COLO668 (cell line): Measurements from ENCODE around the gene ING3.
A peak's percentile ranks its signal among the peaks of the same experiment; 100 is the strongest.

Experiments used
- DNase-seq: peaks from one replicate; lab custom pipeline; 2025; ENCODE audit not compliant: unreplicated experiment; lab: John Stamatoyannopoulos, UW

The ING3 gene

DNA sequence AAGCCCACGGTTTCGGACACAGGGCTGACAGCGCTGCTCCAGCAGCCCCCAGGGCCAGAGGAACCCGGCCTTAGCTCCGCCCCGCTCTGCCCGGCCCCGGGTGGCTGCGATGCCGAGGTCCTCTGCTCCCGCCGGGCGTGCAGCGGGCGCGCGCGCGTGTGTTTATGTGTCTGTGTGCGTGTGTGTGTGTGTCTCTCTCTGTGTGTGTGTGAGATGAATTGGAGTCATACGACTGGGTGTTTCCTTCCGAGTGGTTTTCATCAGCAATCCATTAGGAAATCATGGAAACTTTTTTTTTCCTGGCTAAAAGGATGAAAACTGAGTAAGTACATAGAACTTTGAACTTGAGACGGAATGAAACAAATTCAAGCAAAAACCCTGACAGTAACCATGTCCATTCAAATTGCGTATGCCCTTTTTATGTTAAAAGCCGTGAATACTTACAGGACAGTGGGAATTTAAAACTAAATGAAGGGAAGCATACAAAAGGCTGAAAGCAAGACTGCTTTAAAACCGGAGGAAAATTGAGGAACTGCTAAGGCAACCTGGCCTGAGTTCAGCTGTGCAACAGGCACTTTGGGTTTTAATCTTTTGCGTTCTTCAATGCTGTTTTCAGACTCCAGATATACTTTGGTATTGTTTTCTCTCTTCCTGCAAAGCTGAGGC, 38.1 kb downstream of the ING3 start, which contains the start of gene CPED1:
Gene CPED1 (plus strand): TSS at position 121 of the 666 bp plus-strand sequence. CDS start 911 bp downstream, outside the sequence.
- DNase-seq: peak; percentile 73

DNA sequence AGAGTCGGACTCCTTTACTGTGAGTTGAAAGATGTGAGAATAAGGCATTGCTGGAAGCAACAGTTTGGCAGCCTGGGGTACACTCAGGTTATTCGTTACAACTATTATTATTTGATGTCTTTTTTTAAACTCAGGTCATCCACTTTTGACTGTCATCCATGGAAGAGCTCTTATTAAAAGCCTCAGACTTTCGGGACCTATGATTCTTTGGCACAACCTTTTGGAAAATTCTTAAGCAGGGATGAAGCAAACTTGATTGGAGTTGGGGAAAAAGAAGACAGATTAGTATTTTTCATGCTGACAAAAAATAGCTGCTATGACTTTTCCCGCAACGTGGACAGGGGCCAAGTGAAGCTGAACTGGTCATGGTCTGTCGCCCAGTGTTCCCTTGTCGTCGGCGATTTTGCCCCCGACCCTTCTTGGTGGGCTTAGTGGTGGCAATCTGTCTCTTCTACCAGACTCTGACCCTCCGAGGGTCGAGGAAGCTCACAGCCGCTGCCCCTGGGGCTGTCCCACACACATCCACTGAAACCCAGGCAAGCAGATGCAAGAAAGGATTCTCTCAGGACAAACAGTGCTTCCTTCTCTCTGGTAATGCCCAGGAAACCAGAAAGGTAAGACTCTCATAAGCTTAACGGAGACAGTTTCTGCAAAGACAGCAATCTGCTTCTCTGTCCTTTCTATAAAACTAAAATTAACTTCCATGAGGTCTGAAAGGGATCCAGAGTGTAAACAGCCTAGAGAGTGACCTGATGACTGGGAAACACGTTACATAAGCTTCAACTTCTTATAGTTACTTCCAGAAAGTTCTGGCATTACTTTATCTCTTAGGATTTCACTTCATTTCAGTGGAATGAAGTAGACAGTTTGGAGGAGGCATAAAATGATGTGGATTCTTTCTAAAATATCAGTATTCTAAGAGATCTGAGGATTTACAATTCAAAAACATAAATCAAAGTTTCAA, 39.0 kb downstream of the ING3 start:
- no peak for DNase-seq

DNA sequence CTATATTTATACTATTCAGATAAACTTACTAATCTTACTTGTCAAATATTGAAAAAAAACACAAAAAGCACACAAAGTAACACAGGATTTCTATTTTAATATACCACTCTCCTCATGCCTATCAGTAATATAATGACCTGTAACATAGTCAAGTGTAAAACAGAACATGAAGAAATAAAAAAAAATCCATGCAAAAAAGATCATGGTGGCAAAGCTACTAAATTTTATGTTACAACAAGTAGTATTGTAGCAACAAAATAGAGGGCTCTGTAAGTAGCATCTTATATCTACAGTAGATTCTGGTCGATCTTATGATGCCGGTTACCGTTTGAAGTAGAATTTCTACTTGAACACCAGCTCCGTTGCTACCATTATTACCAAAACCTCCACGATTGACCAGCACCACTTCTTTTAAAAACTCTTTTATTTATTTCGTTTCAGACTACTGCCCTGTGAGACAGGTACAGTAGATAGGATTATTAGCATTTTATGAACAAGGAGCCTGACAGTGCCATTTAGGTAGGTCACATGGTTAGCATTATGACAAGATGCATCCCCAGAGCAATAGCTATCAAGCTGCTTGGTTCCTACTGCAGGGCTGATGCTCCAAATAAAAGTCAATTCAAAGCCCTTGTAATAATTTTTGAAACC, 40.0 kb downstream of the ING3 start:
- DNase-seq: no peak

DNA sequence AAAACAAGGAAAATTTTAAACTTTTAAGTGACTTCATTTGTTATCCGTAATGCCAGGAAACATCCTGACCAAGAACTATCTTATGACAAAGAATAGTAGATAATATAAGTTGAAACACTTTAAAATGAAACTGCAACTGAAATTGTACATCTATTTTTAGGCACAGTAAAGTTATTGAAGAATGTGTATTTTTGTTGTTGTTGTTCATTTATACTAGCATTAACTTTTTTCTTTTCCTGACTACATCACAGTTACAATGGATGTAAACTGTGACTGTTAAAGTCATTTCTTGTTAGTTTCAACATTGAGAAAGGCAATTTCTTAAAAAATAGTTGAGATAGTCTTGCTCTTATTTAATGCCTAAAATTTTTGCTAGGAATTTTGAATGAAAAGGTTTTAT, 40.6 kb downstream of the ING3 start:
- DNase-seq: no peak

DNA sequence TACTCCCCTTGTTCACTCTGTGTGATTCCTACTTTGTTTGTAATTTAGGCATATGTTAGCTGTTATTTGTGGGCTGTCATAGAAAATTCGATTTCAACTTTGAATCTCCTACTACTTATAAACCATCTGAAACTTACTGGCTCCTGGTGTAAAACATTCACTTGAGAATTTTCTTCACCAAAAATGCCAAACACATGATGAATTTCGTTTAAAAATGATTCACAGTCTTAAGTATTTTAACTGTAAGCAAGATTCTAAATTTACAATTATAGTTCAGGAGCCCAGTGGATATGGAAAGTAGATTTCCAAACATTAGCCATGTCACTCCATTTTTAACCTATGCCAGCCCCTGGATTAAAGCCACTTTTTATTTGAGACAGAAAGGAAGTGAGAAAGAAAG, 41.0 kb downstream of the ING3 start:
- DNase-seq: no peak

DNA sequence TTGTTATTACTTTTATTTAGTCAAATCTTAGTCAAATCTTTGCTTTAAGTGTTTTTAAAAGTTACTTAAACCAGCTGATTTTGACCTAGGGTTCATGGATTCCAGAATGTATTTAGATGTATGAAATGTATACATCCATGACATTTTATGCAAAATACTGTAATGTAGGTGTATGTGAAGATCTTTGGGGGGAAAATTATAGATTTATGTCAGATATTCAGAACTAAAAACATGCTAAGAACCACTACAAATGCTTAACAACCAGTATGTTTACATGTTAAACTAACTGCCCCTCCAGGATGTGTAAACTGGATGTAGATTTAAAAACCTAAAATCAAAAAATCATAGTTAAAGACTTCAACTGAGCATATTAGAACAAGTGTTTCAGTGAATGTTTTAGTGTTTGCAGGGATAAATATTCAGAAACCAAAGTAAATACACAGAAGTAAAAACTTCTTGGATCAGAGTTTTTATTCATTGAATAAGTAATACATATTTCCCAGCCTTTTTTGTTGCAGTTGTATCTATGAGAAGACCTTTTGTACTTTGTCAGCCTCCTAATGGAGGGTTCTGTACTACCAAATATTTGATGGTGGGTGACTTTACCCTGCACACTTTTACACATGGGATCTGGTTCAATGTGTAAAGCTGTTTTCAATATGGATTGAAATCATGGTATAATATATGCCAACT, 41.8 kb downstream of the ING3 start:
- no peak for DNase-seq

DNA sequence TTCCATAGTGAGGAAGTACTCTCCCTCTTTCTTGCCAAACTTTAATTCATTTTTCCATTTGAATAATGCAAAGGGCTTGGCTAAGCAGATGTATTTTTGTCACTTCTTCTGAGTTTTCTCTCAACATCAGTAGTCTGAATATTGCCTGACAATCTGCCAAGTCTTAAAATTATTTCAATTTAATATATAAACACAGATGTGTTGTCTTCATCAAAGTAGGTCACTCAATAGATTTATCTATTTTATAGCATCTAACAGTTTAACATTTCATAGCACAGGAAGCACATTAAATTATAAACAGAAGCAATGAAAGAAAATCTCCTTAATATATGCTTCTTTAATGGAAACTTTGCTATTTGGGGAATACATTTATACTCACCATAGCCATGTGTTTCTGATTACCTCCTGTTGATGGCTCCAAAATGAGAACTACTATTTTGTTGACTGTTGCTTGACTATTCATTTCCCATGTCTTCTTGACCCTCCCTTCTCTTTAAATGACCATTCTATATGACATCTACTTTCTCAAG, 42.5 kb downstream of the ING3 start:
- no peak for DNase-seq

DNA sequence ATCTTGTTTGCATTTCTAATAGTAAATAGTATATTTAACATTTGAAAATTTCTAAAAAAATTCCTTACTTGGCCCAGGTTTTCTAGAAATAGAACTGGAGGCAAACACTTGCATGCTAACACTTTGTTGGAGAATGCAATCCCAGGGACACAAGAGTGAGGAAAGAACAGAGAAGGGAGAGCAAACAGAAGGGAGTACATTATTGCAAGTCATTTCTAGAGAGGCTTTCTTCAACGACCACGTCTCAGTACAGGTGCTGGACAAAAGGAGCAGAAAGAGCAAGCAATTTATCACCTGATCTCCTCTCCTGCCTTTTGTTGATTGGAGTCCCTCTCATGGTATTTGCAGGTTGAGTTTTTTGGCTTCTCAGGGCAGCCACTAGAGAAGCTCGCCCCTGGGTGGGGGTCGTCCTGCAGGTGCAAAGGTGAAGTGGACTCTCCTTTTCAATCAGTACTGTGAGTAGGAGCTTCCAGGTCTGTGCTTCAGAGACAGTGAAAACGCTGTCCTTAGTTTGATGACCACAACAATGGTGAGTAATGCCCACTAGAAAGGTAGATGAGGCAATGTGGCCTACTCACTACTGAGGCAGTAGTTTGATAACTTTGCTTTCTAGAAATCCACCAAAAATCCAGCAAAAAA, 43.1 kb downstream of the ING3 start:
- DNase-seq: no peak

DNA sequence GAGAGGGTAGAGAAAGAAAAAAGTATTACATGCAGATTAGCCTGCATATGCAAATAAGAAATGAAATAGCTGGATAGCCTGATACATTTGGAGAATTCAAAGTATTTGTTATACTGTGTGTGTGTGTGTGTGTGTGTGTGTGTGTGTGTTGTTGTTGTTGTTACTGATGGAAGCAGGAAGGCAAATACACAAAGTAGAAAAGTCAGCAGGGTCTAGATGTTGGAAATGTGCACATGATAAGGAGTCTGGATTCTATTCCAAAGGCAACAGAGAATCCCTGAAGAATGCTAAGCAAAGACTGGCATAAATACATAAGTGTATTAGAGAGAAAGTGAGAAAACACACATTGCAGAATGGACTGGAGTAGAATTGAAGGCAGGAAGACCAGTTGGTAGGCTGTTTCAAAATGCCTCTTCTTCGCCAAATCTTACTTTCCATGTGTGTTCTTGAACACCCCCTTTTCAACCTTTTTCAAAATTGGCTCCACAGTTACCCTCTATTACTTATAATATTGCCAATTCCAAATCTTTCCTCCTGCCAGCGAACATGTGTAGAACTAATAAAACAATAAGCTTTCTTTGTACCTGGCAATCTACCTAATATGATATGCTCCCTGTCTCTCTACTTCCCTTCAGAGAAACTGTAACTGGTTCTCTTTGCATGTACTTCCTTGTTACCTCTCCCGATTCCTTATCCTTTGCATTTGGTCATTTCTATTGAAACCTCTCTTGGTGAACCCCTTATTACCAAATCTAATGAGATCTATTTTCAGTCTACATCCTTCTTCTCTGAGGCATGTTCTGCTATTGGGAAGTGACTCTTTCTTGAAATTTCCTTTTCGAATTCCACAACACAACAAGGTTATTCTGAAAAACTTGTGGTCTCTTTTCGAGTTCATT, 44.2 kb downstream of the ING3 start:
- DNase-seq: no peak

DNA sequence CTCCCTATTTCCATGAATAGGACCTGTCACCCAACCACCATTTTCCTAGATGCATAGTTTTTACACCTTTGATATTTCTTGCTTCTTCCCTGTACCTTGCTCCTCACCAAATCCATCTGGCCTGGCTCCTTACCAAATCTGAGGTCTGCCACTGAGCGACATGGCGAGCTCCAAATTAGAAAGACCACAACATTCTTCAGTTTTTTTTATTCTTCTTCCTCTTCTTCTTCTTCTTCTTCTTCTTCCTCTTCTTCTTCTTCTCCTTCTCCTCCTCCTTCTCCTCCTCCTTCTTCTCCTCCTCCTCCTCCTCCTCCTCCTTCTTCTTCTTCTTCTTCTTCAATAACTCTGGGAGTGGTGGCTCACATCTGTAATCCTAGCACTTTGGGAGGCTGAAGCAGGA, 45.1 kb downstream of the ING3 start:
- DNase-seq: no peak

DNA sequence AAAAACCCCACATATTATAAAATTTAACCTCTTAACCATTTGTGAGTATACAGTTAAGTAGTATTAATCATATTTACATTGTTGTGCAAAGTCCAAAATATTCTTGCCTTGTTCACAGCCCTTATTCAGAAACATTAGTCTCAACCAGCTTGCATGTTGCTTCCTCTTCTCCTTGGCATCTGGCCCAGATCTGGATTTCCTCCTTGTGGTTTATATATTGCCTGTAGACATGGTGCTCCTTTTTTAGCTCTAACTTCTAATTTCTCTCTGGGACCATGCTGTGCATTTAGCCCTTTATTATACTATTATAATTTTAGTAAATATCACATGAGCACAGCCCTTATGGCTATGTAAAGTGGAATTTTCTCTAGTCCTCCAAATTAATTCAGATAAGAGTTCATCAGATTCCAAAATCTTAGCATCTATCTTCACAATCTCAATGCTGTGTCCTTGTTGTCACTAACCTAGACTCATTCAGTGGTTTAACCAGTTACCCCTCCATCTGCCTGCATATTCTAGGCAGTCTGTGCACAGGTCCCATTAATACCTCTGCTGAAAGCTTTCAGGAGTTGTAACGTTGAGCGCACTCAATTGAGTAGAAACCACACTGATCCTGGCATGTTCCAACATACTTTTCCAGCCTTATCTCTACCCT, 45.9 kb downstream of the ING3 start:
- no peak for DNase-seq

DNA sequence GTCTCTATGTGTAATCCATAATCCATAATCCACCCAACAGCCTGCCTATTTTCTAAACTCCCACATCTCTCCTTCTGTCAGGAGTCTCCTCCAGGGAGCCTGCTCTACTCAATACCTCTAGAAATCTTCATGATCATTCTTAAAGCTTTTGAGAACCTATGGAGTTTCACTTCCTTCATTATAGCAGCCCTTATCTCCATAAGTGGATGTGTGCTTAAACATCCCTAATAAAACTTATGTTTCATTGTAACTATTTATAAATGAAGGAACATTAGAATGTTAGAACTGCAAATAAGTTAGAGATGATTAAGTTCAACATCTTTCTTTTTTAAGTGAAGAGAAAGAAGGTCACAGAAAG, 46.4 kb downstream of the ING3 start:
- no peak for DNase-seq

DNA sequence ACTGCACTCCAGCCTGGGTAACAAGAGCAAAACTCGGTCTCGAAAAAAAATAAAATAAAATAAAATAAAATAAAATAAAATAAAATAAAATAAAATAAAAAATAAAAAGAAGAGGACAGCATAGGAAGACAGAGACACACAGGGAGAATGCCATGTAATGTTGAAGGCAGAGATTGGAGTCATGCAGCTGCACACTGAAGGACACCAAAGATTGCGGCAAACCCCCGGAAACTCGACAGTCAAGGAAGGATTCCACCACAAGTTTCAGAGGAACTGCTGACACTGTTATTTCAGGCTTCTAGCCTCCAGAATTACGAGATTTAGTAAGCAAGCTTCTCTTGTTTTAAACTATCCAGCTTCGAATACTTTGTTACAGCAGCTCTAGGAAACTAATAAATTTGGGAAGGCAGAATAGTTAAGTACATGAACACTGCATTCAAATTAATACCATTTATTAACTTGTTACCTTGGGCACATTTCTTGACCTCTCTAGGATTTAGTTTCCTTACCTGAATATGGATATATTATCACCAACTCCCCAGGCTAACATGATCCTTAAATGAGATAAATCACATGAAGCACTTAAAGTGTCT, 47.4 kb downstream of the ING3 start:
- no peak for DNase-seq

DNA sequence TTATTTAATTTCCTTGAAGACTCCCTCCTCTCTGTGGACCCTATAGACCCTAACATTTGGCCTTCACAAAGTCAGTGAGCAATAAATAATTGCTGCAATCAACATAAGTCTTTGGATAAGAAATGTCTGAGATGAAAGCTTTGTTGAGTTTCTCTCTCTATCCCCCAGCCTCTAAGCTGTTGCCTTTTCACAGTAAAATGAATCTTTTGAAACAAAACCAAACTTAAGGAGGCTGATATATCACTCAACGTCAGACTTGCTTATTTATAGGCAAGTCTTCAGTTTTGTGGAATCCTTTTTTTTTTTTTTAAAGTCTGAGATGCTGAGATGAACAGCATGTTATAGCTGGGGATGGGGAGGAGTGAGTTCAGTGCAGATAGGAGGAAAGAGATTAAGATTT, 47.9 kb downstream of the ING3 start:
- DNase-seq: no peak

DNA sequence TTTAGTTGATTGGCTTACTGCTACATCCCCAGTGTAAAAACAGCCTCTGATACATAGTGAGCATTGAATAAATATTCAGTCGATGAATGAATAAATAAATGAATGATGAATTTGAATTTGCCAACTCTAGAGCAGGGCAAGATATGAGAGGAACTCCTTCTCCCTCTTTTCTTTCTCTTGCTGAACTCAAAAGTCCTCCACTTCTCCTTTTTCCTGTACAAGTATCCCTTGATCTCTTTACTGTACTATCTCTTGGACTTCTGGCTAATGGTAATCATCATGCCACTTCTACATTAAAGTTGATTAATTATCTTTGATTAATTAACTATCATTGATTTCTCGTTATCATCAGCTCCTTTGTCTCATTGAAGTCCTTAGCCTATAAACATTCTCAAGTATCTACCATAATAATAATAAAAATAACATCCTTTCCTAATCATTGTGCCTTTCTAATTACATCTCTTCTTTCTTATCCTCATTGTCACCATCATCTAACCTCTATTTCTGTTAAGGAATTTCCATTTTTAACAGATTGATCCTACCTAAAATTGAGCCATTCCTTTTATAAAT, 48.5 kb downstream of the ING3 start:
- no peak for DNase-seq

DNA sequence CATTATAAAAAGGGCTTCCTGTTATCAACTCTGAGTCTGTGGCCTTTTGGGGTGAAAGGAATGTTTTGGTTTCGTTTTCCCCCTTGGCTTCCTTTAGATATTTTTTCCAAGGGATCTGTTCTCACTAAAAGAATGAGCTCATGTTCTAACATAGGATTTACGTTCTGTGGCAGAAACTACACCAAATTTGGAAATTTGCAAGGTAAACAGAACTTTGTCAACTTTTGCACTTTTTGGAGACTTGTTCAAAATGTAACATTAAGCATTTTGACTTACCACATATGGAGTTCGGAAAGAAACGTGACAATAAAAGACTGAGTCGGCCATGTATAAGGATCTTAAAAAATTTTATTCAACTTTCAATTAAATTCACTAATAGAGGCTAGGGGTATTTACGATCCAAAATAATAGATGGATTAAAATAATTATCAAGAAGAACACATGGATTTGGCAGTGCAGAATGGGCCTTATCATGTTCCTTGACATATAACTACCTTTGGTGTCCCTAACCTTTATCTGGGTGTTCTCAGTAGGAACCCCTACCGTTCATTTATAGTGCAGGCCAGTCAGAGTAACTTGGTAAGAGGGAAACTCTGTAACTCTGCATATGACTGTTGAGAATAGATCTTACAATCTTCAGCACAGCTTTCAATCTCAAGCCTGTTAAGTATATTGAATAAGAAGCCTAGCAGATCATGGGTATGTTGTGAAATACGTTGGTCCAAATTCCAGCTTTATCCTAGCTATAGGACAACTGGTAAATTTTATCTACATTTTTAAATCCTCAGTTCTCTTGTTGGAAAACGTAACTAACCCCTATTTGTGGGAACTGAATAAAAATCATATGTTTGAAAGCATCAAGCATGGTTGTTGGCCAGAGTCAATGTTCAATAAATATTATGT, 49.8 kb downstream of the ING3 start:
- no peak for DNase-seq

DNA sequence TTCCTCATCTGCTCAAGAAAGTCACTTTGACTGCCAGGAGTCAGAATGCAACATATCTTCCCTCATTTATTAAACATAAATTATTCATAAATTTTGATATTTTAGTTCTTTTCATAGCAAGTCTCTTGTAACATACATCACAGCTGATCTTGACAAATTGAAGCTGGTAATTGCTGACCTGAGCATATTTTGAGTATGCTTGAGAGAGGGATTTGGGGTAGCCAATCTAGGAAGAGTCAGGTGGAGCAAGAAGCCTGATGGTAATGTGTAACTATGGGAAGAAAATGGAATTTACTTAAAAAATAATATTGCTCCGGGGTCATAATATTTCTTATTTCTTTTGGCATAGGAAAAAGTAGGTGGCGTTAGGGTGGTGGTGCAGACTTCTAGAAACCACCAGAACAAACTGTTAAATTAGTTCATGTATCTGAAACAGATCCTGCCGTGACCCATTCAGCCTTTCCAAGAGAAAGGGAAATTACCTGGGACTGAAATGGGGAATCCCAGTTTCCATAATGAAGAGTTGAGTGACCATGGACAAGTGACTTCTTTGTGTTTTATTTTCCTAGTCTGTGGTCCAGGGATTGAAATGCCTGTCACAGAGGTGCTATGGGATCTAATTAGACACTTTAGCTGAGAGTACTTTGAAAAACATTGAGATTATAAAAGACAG, 50.8 kb downstream of the ING3 start:
- DNase-seq: no peak
